ENCODE results near the gene DEGS2. TPM values are rescaled to one million over a fixed set of nuclear protein-coding genes. Genes with fewer than 3 reads are reported as not detected.

Gene DEGS2
- total and polyA plus RNA-seq, 2 of the 13 experiments (the other 11 are each of a cell fraction or from before 2014, with no cell fraction given) = 0.09 TPM

DNA sequence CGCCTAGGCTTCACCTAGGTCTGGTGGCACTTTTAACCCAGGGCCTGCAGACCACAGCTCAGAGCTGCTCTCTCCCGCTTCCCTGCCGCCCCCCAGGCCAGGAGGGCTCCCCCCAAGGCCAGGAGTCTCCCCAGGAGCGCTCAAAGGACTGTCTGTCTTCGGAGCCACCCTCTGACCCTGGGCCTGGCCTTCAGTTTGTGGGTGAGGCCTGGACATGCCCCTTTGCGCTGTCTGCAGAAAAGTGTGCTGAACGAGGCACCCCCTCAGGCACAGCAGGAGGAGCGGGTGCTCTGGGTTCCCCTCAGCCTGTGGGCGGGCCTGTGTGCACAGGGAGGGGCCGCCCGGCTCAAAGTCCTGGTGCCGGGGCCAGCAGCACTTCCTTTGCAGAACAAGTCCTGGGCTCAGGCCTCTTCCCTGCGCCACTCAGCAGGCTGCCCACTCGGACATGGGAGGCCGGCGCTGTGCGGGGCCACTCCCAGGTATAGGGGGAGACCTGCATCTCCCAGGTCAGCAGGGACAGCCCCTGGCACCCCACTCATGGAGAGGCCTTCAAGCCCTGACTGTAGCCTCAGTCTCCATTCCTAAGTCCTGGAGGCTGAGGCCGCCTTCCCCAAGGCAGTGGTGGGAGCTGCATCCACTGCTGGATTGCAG, 14.3 kb downstream of the DEGS2 start (continued):
- TF ChIP-seq, protein P1, sequence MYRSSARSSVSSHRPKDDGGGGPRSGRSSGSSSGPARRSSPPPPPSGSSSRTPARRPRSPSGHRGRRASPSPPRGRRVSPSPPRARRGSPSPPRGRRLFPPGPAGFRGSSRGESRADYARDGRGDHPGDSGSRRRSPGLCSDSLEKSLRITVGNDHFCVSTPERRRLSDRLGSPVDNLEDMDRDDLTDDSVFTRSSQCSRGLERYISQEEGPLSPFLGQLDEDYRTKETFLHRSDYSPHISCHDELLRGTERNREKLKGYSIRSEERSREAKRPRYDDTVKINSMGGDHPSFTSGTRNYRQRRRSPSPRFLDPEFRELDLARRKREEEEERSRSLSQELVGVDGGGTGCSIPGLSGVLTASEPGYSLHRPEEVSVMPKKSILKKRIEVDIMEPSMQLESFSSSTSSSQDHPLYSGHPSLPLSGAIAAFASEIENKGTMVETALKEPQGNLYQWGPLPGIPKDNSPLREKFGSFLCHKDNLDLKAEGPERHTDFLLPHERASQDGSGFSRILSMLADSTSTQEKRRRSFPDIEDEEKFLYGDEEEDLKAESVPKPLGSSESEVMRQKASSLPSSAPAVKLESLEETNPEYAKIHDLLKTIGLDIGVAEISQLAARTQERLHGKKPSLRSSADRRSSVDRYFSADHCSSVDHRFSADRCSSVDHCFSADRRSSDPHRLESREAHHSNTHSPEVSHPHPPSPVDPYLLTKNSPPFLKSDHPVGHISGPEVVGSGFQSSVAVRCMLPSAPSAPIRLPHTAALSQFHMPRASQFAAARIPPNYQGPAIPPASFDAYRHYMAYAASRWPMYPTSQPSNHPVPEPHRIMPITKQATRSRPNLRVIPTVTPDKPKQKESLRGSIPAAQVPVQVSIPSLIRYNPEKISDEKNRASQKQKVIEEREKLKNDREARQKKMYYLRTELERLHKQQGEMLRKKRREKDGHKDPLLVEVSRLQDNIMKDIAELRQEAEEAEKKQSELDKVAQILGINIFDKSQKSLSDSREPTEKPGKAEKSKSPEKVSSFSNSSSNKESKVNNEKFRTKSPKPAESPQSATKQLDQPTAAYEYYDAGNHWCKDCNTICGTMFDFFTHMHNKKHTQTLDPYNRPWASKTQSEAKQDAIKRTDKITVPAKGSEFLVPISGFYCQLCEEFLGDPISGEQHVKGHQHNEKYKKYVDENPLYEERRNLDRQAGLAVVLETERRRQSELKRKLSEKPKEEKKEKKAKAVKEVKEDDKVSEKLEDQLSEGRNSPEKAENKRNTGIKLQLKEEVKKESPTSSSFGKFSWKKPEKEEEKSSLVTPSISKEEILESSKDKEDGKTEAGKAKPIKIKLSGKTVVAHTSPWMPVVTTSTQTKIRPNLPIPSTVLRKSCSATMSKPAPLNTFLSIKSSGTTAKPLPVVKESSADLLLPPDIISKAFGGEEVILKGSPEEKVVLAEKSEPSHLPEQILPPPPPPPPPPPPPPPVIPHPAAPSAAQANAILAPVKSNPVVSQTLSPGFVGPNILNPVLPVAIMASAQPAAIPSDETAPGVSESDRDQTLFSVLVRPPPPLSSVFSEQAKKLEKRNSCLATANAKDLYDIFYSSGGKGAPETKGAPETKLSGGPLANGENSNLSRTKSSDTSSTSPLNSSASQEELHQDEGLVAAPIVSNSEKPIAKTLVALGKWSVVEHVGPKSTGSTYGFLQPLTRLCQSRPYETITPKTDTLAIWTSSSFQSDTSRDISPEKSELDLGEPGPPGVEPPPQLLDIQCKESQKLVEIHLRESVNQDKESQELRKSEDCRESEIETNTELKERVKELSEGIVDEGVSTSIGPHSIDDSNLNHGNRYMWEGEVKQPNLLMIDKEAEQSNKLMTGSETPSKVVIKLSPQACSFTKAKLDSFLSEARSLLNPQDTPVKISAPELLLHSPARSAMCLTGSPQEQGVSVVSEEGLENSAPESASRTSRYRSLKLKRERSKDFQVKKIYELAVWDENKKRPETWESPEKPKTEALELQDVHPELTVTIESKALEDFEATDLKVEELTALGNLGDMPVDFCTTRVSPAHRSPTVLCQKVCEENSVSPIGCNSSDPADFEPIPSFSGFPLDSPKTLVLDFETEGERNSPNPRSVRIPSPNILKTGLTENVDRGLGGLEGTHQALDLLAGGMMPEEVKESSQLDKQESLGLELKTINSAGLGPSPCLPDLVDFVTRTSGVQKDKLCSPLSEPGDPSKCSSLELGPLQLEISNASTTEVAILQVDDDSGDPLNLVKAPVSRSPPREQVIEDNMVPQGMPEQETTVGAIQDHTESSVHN (CRISPR knock-in tag; IDR thresholded peaks at IDR 0.05) = 0 out of 2 replicates have a peak, but pooled peaks have one; percentile 29
- TF ChIP-seq FOXJ3 (CRISPR knock-in tag; IDR thresholded peaks at IDR 0.05; ENCODE audit: borderline replicate concordance) = peak; percentile 12; the same call in 1 of the 2 replicates
- TF ChIP-seq TEF (CRISPR knock-in tag; IDR thresholded peaks at IDR 0.05) = no peak
- peak; percentile 53; the same call in 1 of the 2 replicates for TF ChIP-seq ZNF564 (CRISPR knock-in tag; IDR thresholded peaks at IDR 0.05)
- TF ChIP-seq SRSF1 (optimal IDR thresholded peaks at IDR 0.05; ENCODE audit: low read depth, low read length) = peak; percentile 67
- no peak for TF ChIP-seq ZNF773 (CRISPR knock-in tag; IDR thresholded peaks at IDR 0.05; ENCODE audit: borderline replicate concordance)
- TF ChIP-seq SATB2 (CRISPR knock-in tag; IDR thresholded peaks at IDR 0.05) = no peak
- no peak for TF ChIP-seq ESRRA (CRISPR knock-in tag; IDR thresholded peaks at IDR 0.05; ENCODE audit: low read depth)
- no peak for TF ChIP-seq TCF7L2 (IDR thresholded peaks at IDR 0.05; ENCODE audit: low read depth, low read length)
- TF ChIP-seq CBX2 (IDR thresholded peaks at IDR 0.05; ENCODE audit: low read depth, low read length) = no peak
- no peak for TF ChIP-seq CBX2 (CRISPR knock-in tag; IDR thresholded peaks at IDR 0.05; ENCODE audit: low read depth)
- TF ChIP-seq, protein P2, sequence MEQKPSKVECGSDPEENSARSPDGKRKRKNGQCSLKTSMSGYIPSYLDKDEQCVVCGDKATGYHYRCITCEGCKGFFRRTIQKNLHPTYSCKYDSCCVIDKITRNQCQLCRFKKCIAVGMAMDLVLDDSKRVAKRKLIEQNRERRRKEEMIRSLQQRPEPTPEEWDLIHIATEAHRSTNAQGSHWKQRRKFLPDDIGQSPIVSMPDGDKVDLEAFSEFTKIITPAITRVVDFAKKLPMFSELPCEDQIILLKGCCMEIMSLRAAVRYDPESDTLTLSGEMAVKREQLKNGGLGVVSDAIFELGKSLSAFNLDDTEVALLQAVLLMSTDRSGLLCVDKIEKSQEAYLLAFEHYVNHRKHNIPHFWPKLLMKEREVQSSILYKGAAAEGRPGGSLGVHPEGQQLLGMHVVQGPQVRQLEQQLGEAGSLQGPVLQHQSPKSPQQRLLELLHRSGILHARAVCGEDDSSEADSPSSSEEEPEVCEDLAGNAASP (CRISPR knock-in tag; IDR thresholded peaks at IDR 0.05; ENCODE audit: borderline replicate concordance) = peak; percentile 49
- TF ChIP-seq SIX1 (CRISPR knock-in tag; IDR thresholded peaks at IDR 0.05; ENCODE audit: borderline replicate concordance) = no peak
- peak; percentile 69; the same call in 1 of the 2 replicates for TF ChIP-seq ZNF891 (CRISPR knock-in tag; IDR thresholded peaks at IDR 0.05)
- no peak for TF ChIP-seq ZNF496 (CRISPR knock-in tag; IDR thresholded peaks at IDR 0.05; ENCODE audit: insufficient replicate concordance)
- no peak for TF ChIP-seq ZC3H13 (CRISPR knock-in tag; IDR thresholded peaks at IDR 0.05)
- no peak for TF ChIP-seq CEBPB (IDR thresholded peaks at IDR 0.05; ENCODE audit: borderline replicate concordance, low read depth, low read length)
- TF ChIP-seq, protein P3, sequence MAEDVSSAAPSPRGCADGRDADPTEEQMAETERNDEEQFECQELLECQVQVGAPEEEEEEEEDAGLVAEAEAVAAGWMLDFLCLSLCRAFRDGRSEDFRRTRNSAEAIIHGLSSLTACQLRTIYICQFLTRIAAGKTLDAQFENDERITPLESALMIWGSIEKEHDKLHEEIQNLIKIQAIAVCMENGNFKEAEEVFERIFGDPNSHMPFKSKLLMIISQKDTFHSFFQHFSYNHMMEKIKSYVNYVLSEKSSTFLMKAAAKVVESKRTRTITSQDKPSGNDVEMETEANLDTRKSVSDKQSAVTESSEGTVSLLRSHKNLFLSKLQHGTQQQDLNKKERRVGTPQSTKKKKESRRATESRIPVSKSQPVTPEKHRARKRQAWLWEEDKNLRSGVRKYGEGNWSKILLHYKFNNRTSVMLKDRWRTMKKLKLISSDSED (CRISPR knock-in tag; IDR thresholded peaks at IDR 0.05) = no peak

All from HepG2 (cell line).